HG02759 (cell line): ENCODE results near the gene SERPINF2.
"Not testable (repeated sequence)": the region's sequence is repeated elsewhere in the genome, so short reads cannot be mapped to it uniquely, and the experiment has no call there.

Experiments
- ATAC-seq: cut with Tn5 transposase; IDR thresholded peaks from one replicate; pipeline ENCODE4 v1.9.1; 2021; ENCODE audit warnings: mild to moderate bottlenecking, moderate library complexity; ENCODE audit not compliant: unreplicated experiment

SERPINF2 gene

DNA sequence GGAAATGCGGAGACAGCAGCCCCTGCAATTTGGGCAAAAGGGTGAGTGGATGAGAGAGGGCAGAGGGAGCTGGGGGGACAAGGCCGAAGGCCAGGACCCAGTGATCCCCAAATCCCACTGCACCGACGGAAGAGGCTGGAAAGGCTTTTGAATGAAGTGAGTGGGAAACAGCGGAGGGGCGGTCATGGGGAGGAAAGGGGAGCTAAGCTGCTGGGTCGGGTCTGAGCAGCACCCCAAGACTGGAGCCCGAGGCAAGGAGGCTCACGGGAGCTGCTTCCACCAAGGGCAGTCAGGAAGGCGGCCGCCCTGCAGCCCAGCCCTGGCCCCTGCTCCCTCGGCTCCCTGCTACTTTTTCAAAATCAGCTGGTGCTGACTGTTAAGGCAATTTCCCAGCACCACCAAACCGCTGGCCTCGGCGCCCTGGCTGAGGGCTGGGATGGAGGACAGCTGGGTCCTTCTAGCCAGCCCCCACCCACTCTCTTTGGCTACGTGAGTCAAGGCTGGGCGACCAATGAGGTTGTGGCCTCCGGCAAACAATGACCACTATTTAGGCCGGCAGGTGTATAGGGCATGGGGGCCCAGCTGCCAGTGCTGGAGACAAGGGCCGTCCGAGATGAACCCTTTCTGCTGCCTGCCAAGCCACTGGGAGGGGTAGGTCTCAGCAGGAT, 19.7 kb downstream of the SERPINF2 start:
- no peak for ATAC-seq

DNA sequence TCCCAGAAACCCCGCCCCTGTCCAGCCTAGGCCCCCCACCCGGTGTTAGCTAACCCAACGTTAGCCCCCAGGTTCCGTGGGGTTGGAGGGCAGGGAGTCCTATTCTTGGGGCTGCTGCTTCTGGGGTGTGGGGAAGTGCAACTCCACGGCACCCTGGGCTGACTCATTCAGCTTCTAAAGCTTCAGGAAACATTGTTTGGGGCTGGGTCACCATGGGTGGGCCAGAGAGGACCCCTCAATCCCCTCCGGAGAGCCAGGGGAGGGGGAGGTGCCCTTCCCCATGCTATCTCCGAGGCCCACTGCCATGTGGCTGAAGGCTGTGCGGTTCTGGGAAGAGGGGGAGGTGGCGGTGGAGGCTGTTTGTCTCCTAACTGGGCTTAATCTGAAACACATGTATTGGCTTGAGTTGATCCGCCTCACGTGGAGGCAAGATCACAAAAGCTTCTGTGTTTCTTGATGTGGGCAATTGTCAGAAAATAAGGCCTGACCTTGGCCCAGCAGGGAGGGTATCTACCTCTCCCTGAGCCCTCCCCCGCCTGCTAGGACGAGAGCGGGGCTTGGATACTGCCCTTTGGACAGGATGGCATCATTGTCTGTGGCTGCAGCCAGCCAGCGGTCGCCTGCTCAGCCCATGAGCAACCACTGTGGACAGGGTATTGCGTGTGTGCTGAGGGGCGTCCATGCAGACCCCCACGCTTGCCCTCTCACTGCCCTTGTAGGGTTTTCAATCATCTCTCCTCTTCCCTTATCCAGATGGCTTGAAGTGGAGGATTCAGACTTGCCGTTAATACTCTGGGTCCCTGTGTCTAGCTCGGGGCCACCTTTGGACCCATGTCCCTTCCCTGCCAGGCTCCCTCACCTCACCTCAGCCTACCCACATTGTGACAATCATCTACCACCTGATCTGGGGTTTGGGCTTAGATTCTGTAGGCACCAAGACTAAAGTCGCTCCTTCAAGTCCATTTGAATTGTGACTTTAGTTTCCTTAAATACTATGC, 20.5 kb downstream of the SERPINF2 start:
- ATAC-seq = no peak

DNA sequence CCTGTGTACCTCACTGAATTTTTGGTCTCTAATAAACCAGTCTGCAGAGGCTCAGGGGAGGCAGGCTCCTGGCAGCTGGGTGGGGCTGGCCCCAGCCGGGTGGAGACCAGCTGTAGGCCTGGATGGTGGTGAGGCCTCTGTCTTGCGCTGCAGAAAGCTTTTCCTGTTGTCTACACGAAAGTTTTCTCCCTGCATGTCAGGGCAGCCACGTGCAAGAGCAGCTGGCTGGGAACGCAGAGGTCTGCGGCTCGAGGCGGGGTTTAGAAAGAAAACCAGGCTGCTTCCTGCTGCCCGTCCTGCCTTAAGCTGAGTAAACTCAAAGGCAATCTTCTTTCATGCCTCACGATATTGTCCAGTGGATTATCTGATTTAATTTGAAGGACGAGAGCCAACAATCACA, 21.6 kb downstream of the SERPINF2 start:
- no peak for ATAC-seq

DNA sequence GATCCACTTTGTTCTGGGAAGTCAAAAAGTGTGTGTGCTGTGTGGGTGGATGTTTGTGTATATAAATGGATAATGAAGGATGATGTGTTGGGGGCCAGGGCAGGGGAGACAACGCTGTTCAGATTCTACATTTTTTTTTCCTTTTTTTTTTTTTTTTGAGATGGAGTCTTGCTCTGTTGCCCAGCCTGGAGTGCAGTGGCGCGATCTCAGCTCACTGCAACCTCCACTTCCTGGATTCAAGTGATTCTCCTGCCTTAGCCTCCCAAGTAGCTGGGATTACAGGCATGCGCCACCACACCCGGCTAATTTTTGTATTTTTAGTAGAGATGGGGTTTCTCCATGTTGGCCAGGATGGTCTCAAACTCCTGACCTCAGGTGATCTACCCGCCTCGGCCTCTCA, 22.0 kb downstream of the SERPINF2 start:
- ATAC-seq = not testable (repeated sequence)

DNA sequence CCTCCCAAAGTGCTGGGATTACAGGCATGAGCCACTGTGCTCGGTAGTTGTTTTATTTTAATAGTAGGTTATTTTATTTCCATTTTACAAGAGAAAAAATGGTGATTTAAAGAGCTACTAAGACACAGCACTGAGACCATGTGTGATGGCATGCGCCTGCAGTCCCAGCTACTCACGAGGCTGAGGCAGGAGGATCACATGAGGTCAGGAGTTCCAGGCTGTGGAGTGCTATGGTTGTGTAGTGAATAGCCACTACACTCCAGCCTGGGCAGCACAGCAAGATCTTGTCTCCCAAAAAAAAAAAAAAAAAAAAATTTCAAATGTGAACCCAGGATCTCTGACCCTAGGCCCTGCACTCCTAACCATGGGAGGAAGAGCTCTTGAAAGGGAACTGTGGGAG, 22.9 kb downstream of the SERPINF2 start:
- ATAC-seq = no peak

DNA sequence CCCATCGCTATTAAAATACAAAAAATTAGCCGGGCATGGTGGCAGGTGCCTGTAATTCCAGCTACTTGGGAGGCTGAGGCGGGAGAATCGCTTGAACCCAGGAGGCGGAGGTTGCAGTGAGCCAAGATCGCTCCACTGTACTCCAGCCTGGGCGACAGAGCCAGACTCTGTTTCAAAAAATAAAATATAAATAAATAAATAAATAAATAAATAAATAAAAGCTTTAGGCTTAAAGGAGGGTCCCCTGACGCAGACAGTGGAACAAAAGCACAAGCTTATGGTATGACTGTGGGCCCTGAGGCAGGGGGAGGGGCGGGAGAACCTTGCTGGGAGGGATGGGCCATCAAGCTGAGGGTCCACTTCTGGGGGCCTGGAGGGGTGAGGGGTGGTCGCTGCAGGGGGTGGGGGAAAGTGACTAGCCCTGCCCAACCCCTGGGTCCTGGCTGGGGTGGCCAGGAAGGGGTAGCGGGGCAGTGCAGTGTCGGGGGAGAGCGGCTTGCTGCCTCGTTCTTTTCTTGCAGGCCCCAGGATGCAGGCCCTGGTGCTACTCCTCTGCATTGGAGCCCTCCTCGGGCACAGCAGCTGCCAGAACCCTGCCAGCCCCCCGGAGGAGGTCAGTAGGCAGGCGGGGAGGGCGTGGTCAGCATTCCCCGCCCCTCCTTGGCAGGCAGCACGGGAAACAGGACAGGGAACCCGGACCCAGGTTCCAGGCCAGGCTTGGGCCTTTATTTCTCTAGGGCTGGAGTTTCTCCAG, 23.9 kb downstream of the SERPINF2 start:
- ATAC-seq = no peak

DNA sequence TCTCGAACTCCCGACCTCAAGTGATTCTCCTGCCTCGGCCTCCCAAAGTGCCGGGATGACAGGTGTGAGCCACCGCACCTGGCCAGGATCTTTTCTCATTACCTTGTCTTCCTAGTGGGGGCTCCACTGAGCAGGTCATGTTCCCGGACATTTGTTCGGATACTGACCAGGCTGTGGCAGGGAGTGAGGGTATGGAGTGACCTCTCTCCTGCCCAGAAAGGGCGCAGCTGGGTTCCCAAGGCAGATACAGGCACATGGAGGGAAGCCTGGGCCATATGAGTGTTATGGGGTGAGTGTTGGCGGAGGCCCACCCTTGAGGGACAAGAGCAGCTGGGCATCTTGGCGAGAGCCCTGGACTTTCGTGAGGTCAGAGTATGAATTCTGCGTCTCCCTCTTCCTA, 24.7 kb downstream of the SERPINF2 start:
- no peak for ATAC-seq

DNA sequence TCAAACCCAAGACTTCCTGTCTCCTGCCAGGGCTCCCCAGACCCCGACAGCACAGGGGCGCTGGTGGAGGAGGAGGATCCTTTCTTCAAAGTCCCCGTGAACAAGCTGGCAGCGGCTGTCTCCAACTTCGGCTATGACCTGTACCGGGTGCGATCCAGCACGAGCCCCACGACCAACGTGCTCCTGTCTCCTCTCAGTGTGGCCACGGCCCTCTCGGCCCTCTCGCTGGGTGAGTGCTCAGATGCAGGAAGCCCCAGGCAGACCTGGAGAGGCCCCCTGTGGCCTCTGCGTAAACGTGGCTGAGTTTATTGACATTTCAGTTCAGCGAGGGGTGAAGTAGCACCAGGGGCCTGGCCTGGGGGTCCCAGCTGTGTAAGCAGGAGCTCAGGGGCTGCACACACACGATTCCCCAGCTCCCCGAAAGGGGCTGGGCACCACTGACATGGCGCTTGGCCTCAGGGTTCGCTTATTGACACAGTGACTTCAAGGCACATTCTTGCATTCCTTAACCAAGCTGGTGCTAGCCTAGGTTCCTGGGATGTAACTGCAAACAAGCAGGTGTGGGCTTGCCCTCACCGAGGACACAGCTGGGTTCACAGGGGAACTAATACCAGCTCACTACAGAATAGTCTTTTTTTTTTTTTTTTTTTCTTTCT, 27.3 kb downstream of the SERPINF2 start:
- ATAC-seq = no peak

DNA sequence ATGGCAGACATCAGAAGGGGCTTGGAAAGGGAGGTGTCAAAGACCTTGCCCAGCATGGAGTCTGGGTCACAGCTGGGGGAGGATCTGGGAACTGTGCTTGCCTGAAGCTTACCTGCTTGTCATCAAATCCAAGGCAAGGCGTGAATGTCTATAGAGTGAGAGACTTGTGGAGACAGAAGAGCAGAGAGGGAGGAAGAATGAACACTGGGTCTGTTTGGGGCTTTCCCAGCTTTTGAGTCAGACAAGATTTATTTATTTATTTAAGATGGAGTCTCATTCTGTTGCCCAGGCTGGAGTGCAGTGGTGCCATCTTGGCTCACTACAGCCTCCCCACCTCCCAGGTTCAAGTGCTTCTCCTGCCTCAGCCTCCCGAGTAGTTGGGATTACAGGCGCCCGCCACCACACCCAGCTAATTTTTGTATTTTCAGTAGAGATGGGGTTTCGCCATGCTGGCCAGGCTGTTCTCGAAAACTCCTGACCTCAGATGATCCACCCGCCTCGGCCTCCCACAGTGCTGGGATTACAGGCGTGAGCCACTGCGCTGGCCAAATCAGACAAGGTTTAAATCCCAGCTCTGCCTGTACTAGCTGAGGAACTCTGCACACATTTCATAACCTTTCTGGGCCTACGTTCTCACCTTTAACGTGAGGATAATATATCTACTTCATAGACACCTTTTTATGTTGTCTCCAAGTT, 30.5 kb downstream of the SERPINF2 start:
- ATAC-seq = not testable (repeated sequence)

DNA sequence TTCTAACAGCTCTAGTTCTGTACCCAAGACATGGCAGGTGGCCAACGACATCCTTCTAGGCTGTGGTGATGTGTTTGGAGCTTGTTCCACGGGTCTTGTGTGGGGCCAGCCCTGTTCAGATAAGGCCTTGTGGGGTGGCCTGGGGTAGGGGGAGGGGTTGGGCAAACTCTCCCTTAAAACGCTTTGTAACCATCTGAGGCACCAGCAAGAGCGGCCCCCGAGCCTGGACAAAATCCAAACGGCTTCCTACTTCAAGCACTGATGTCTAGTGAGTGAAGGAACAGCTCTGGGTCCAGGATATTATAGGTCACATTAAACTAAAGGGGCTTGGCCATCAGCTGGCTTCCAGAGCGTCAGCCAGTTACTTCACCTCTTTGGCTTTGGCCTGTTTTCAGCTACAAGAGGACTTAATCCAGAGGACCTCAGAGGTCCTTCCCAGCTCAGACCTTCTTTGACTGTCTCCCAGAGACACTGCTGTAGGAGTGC, 31.1 kb downstream of the SERPINF2 start:
- no peak for ATAC-seq

DNA sequence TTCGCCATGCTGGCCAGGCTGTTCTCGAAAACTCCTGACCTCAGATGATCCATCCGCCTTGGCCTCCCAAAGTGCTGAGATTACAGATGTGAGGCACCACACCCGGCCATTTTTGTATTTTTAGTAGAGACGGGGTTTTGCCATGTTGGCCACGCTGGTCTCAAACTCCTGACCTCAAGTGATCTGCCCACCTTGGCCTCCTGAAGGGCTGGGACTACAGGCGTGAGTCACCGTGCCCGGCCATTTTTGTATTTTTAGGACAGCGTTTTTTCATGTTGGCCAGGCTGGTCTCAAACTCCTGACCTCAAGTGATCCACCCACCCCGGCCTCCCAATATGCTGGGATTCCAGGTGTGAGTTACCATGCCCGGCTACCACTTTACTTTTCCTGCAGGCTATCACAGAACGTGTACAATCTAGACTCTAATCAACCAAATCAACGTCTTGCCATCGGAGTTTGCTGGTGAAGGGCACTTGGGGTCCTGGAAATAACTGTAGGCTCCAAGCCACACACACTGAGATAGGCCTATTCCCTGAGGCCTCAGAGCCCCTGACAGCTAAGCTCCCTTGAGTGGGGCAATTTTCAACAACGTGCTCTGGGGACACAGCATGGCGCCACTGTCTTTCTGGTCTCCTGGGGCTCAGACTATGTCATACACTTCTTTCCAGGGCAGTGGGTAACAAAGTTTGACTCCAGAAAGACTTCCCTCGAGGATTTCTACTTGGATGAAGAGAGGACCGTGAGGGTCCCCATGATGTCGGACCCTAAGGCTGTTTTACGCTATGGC, 31.9 kb downstream of the SERPINF2 start:
- ATAC-seq = no peak

DNA sequence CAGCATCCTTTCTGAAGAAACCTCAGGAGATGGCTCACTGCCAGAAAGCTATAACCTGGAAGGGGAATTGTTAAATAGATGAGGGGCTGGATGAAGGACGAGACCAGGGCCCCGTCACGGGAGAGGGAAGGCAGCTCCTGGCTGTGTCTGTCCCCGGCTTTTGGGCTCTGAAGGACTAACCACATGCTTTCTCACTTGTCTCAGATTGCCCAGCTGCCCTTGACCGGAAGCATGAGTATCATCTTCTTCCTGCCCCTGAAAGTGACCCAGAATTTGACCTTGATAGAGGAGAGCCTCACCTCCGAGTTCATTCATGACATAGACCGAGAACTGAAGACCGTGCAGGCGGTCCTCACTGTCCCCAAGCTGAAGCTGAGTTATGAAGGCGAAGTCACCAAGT, 33.7 kb downstream of the SERPINF2 start:
- ATAC-seq = no peak

DNA sequence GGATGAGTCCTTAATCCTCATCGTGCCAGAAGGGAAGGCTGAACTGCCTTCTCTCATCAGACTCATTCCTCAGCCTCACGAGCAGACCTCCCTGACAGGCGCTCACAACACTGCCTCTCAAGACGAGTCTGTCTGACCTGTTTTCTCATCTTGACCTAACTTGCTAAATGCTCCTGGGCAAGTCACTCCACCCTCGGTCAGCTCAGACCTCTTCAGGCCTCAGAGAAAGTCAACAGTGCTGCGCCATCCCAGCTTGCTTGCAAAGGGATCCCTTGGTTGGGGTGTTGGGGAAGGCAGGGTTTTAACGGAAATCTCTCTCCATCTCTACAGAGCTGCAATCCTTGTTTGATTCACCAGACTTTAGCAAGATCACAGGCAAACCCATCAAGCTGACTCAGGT, 34.2 kb downstream of the SERPINF2 start:
- ATAC-seq = no peak

DNA sequence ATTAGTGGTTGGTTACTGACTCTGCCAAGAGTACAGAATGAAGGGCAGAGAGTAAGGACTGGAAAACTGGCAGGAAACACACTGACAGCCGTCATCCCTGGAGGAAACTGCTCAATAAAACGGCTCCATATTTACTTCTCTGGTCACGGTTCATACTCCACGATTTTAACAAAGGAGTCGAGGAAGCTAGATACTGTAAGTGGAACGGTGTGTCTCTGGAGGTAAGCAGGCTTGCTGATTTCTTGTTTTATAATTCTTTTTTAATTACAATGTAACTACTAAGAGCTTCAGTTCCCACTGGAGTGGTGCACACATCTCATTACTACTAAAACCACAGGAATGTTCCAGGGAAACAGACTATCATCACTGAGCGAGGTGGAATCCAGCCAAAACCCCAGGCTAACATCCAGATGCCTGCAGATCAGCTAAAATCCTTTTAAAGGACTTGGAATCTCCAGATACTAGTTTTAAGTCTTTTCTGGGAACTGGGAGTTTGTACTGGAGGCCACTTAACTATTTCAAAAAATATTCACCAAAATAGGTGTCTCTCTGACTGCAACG, 37.0 kb downstream of the SERPINF2 start:
- ATAC-seq = no peak

DNA sequence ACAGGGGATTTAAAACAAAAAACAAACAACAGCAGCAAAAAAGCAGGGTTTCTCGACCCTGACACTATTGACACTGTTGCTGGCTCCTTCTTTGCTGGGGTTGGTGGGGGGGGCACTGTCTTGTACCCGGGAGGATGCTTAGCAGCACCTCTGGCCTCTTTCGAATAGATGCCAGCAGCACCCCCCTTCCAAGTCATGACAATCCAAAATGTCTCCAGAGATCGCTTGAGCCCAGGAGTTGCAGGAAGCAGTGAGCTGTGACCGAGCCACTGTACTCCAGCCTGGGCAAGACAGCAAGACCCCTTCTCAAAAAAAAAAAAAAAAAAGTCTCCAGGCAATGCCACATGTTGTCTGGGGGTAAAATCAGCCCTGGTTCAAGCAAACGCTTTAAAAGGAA, 39.5 kb downstream of the SERPINF2 start:
- no peak for ATAC-seq

DNA sequence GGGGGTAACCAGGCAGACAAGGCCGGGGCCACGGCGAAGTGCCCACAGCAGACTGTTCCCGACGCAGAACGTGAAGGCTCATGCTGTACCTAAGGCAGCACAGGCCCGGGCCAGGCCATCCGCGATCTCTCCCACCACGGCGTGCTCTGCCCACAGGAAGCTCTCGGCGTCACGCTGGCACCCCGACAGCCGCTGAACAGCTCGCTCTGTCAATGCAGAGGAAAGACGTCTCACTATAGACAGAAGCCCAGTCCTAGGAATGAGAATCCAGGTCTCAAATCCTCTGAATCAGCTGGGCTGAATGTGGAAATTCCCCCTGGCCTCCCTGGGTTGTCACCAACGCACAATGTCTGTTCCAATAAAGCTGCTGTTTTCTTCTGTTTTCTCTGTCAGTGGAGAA, 40.6 kb downstream of the SERPINF2 start:
- ATAC-seq = no peak

DNA sequence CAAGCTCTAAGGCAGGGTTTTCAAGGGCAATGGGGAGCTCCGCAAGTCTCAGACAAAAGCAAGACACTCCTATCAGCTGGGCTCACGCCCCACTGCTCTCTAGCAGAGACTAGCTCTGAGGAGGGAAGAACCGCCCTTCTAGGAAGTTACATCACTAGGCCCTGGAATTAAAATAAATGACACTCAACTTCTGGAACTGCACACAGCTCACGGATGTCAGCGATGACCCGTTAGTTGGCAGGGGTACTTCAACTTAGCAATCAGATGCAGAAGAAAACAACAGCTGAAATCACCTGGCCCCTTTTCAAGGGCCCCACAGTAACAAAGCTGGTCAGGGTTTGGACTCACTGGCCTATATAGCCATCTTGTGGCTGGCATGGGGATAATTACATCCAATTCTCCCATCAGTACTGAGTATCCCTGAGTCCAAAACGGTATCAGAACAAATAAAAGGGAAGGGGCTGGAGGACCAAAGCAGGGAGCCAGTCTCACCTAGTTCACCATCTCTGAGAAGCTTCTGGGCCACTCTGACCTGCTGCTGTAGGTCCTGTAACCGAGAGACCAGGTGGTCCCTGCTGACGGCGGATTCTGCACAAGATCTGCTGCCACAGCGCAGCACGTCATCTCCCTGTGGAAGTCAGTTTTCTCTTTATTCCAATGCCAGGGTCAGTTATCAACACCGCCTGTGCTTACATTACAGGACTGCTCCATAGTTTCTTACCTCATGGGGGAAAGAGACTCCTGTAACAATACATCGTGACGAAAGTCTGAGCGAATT, 41.4 kb downstream of the SERPINF2 start:
- no peak for ATAC-seq

DNA sequence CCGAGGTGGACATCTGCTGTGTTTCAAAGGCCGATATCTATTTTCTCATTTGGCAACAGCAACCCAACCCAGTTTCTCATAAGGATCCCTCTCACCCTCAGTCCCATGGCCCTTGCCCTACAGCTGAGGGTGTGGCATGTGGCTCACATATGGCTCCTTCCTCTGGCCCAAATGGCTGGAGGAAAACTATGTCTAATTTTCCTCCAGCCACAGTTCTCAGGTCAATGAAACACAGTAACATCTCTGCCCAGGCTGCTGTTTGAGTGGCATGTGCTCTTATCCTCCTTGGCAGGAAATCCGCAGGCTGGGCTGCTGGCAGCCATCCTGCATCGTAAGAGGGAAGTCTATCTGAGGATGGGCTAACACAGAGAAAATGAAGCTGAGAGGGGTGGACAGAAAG, 43.3 kb downstream of the SERPINF2 start:
- no peak for ATAC-seq
